LNCaP clone FGC (cell line): ENCODE results near the gene EEF2K.

Experiments
- DNase-seq: peaks from one replicate; pipeline ENCODE4 v3.0.0-alpha.2; 2011; ENCODE audit warnings: low read depth
- H3K4me3 ChIP-seq: 2 replicates; pipeline ENCODE4 v1.5.1; 2011; ENCODE audit warnings: mild to moderate bottlenecking, low read depth, low read length, control low read depth
- CTCF ChIP-seq: IDR thresholded peaks from 2 replicates; pipeline ENCODE4 v1.5.1; 2012; ENCODE audit warnings: mild to moderate bottlenecking; ENCODE audit not compliant: control insufficient read depth, insufficient read depth; ENCODE audit errors: extremely low read depth

Gene EEF2K

GRCh38 chr16:22265351-22265750, 59.3 kb downstream of the EEF2K start:
- no peak for TF ChIP-seq CTCF
- DNase-seq, result no peak

GRCh38 chr16:22266546-22266945, 60.5 kb downstream of the EEF2K start:
- no peak overlapping the region for H3K4me3 ChIP-seq
- DNase-seq, result no peak
- no peak for TF ChIP-seq CTCF

More at GRCh38 chr16:22265351-22265750, 59.3 kb downstream of the EEF2K start:
- H3K4me3 ChIP-seq, result no peak overlapping the region

GRCh38 chr16:22267764-22268163, 61.7 kb downstream of the EEF2K start:
- no peak for DNase-seq
- TF ChIP-seq CTCF, result no peak
- no peak overlapping the region for H3K4me3 ChIP-seq

DNA sequence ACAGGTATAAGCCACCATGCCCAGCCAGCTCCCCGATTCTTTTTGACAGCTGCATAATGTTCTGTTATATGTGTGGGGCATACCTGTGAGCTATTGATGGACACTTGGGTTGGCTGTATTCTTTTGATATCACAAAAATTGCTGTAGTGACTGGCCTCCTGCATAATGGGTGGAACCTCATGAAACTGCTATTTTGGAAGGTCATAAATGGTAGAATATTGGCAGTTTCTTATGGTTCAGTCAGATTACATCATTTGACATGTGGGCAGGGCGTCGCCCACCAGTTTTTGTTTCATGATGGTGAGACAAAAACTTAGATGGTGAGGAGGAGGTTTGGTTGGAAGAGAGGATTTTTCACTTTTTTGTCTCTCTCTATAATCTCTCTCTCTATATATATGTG, 64.4 kb downstream of the EEF2K start:
- no peak overlapping the region for H3K4me3 ChIP-seq
- no peak for DNase-seq
- TF ChIP-seq CTCF, result no peak

DNA sequence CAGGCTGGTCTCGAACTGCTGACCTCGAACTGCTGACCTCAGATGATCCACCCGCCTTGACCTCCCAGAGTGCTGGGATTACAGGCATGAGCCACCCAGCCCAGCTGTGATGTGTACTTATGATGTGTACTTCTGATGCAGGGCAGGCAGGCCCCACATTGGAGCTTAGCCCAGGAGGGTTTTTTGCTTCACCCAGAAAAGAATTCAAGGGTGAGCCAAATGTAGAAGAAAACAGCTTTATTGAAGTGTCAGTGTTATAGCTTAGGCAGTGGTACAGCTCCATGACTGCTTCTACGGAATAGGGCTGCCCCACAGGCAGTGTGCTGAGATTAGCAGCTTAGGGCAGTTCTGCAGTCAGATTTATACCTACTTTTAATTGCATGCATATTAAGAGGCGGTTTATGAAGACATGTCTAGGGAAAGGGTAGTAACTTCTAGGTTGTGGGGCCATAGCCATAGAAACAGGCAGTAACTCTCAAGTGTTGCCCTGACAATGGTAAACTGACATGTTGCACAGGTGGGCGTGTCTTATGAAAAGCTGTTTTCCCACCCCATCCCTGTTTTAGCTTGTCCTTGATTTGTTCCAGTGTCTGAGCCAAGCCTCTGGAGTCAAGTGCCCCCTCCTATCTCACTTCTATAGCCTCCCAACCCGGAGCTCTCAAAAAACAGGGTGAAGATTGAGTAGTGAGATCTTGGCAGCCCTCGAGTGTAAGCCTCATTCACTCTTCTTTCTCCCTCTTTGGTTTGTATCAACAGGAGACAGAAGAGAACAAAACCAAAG, 67.0 kb downstream of the EEF2K start:
- no peak for DNase-seq
- TF ChIP-seq CTCF, result no peak
- no peak overlapping the region for H3K4me3 ChIP-seq

- H3K4me3 ChIP-seq, result no peak overlapping the region
- no peak for DNase-seq
- TF ChIP-seq CTCF, result no peak
Measured at GRCh38 chr16:22274916-22275315, 68.8 kb downstream of the EEF2K start.
